ENCODE data around the gene MAPK14.

- TF ChIP-seq CTCF (IDR thresholded peaks at IDR 0.05) (no peak), EZH2 (IDR thresholded peaks at IDR 0.05) (no peak)
Measured at GRCh38 chr6:36138667-36139066, 111.1 kb downstream of the MAPK14 start.

Data from neural progenitor cell (in vitro differentiated cells).